ENCODE data around the gene WNT7B.
A peak's percentile ranks its signal among the peaks of the same experiment; 100 is the strongest.

WNT7B gene

DNA sequence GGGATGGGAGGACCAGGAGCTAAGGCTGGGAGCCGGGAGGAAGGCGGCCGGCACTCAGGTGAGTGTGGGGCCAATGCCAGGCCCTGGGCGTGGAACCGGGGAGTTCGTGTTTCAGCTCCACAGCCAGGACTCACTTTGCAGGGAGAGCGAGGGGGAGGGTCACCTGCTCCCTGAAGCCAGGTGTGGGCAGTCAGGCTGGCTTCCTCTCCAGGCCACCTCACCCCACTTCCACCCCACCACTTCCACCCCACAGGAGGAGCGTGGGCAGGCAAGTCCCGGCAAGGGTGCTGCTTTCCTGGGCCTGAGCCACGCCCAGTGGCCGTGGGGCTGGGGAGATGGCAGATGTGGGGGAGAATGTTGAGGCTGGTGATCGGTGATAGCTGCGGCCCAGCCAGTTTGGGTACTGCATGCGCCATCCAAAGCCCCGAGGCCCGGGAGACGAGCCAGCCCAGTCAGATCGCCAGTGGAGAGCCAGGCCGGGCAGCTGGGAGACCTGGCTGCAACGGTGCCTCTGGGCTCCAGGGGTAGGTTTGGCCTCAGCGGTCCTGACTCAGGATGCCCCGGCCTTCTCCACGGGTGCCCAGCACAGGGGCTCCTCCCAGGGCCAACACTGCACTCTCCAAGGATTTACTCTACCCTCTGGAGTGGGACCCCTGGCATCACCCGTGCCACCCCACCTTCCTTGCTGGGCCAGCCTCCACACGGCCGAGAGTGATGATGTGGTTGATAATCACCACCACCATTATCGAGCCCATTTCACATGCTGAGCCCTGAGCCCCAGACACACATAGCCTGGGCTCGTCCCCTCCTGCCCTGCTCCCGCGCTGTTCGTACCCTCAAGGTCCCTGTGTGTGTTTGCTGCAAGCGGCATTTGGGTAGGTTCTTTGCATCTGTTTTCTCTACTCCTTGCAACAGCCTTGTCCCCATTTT lies 93.8 kb downstream of the WNT7B start:
- Histone ChIP-seq H3K27me3 (ENCODE audit: control insufficient read depth in 1 of 2, insufficient read depth in 1 of 2, low read length in 2 of 2) (peaks cover 38 to 89% of the 10 kb centered on the region in 2 experiments), H2BK120ac (ENCODE audit: low read depth, low read length) (no peak overlapping the region), H4K8ac (ENCODE audit: low read length) (no peak overlapping the region), H3K4me1 (ENCODE audit: control insufficient read depth, insufficient read depth, low read depth, low read length) (peaks cover 4% of the 10 kb centered on the region), H3K14ac (ENCODE audit: low read length in 2 of 2) (no peak overlapping the region), H2AK5ac (ENCODE audit: low read length, severe bottlenecking) (no peak overlapping the region), H3K79me1 (replicated peaks; ENCODE audit: low read length, poor library complexity, severe bottlenecking) (no peaks in the 10 kb centered on the region), H3K23ac (ENCODE audit: low read length in 2 of 2) (no peak overlapping the region), H3K27ac (ENCODE audit: low read length, poor library complexity, severe bottlenecking) (no peak overlapping the region), H2AFZ (ENCODE audit: low read depth, low read length) (no peak overlapping the region), H3K9me3 (ENCODE audit: control insufficient read depth, low read length) (no peaks in the 10 kb centered on the region), H3K4ac (ENCODE audit: low read depth in 1 of 2, low read length in 2 of 2) (no peak overlapping the region), H3K9ac (ENCODE audit: low read length) (no peak overlapping the region), H3K36me3 (ENCODE audit: control insufficient read depth in 1 of 2, insufficient read depth in 2 of 2, low read depth in 1 of 2, low read length in 2 of 2) (no peaks in the 10 kb centered on the region), H4K91ac (ENCODE audit: low read length) (no peak overlapping the region), H2BK5ac (ENCODE audit: low read depth, low read length, poor library complexity, severe bottlenecking) (no peak overlapping the region), H2BK15ac (ENCODE audit: low read depth, poor library complexity, severe bottlenecking) (no peak overlapping the region), H3K18ac (ENCODE audit: low read depth in 1 of 2, low read length in 2 of 2) (no peak overlapping the region), H3K4me3 (ENCODE audit: insufficient read depth in 1 of 2, low read depth in 1 of 2, low read length in 2 of 2) (no peak overlapping the region), H2BK12ac (ENCODE audit: low read length in 2 of 2) (no peak overlapping the region), H3K4me2 (ENCODE audit: low read length, poor library complexity, severe bottlenecking) (no peak overlapping the region)
- 88% methylated on average over 27 of the region's 32 CpGs for WGBS
- no peak for DNase-seq

DNA sequence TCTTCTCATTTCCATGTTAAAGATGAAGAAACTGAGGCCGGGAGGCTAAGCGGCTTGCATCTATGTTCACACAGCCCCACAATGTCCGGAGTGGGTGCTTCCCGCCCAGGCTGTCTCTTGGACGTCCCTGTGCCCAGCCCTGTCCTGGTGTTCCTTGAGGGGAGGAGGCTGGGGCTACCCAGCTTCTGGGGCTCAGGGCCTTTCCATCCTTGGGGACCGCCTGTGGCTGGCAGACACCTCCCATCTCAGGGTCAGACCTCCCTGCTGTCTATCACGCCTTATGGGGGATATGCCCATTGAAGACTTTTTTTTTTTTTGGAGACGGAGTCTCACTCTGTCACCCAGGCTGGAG lies 95.5 kb downstream of the WNT7B start:
- no peak overlapping the region for H2BK120ac ChIP-seq (ENCODE audit: low read depth, low read length)
- no peak overlapping the region for H2BK15ac ChIP-seq (ENCODE audit: low read depth, poor library complexity, severe bottlenecking)
- peaks cover 52 to 89% of the 10 kb centered on the region in 2 experiments for H3K27me3 ChIP-seq (ENCODE audit: control insufficient read depth in 1 of 2, insufficient read depth in 1 of 2, low read length in 2 of 2)
- H2AK5ac ChIP-seq (ENCODE audit: low read length, severe bottlenecking): no peak overlapping the region
- no peak overlapping the region for H3K9ac ChIP-seq (ENCODE audit: low read length)
- H4K91ac ChIP-seq (ENCODE audit: low read length): no peak overlapping the region
- peaks cover 0 to 5% of the 10 kb centered on the region in 2 experiments for H3K36me3 ChIP-seq (ENCODE audit: control insufficient read depth in 1 of 2, insufficient read depth in 2 of 2, low read depth in 1 of 2, low read length in 2 of 2)
- WGBS: 93% methylated on average over 8 of the region's 8 CpGs
- no peak overlapping the region for H3K4ac ChIP-seq (ENCODE audit: low read depth in 1 of 2, low read length in 2 of 2)
- no peaks in the 10 kb centered on the region for H3K9me3 ChIP-seq (ENCODE audit: control insufficient read depth, low read length)
- no peak for DNase-seq
- H2BK5ac ChIP-seq (ENCODE audit: low read depth, low read length, poor library complexity, severe bottlenecking): no peak overlapping the region
- H3K4me2 ChIP-seq (ENCODE audit: low read length, poor library complexity, severe bottlenecking): no peak overlapping the region
- no peak overlapping the region for H2BK12ac ChIP-seq (ENCODE audit: low read length in 2 of 2)
- no peak overlapping the region for H3K4me3 ChIP-seq (ENCODE audit: insufficient read depth in 1 of 2, low read depth in 1 of 2, low read length in 2 of 2)
- no peak overlapping the region for H3K14ac ChIP-seq (ENCODE audit: low read length in 2 of 2)
- H4K8ac ChIP-seq (ENCODE audit: low read length): no peak overlapping the region
- no peak overlapping the region for H3K27ac ChIP-seq (ENCODE audit: low read length, poor library complexity, severe bottlenecking)
- no peak overlapping the region for H3K23ac ChIP-seq (ENCODE audit: low read length in 2 of 2)
- H3K18ac ChIP-seq (ENCODE audit: low read depth in 1 of 2, low read length in 2 of 2): no peak overlapping the region
- no peaks in the 10 kb centered on the region for H3K79me1 ChIP-seq (replicated peaks; ENCODE audit: low read length, poor library complexity, severe bottlenecking)
- H2AFZ ChIP-seq (ENCODE audit: low read depth, low read length): no peak overlapping the region
- peaks cover 7% of the 10 kb centered on the region for H3K4me1 ChIP-seq (ENCODE audit: control insufficient read depth, insufficient read depth, low read depth, low read length)

DNA sequence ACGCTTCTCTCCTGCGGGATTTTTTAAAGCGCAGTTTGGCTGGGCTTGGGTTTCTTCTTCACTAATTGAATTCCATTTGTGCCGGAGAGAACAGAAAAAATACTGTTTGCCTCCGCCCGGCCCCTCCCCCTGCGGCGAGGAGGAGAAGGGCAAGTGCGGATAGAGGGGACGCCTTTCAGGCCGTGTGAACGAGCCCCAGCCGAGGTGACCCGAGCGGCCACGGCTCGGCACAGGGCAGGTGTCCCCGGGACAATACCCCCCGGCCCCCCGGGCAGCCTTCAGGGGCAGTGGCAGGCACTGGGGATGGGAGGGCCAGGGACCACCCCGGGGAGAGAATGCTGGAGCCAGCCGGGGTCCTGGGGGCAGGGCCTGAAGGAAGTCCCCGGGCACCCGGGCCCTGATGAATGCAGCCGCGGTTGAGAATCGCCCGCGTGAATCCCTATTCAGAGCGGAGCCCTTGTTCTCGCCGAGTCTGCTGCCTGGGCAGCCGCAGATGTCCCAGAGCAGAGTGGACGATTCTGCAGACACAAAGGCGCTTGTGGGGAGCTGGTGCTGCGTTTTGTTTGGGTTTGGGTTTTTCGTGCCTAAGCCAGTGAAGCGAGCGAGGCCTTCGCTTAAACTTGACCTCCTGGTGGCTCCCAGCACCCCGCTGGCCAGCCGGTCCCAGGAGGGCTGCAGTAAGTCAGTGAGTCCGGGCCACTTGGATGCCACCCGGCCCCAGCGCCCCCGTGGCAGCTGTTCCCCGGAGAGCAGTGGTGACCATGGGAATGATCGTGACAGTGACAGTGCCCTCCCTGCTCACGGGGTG lies 96.0 kb downstream of the WNT7B start:
- Histone ChIP-seq H2BK12ac (ENCODE audit: low read length in 2 of 2) (no peak overlapping the region), H3K27ac (ENCODE audit: low read length, poor library complexity, severe bottlenecking) (no peak overlapping the region), H3K27me3 (ENCODE audit: control insufficient read depth in 1 of 2, insufficient read depth in 1 of 2, low read length in 2 of 2) (peaks cover 52 to 90% of the 10 kb centered on the region in 2 experiments), H3K4me3 (ENCODE audit: insufficient read depth in 1 of 2, low read depth in 1 of 2, low read length in 2 of 2) (peak overlapping the region in 1 of 2 experiments; percentile 47), H3K18ac (ENCODE audit: low read depth in 1 of 2, low read length in 2 of 2) (no peak overlapping the region), H2AK5ac (ENCODE audit: low read length, severe bottlenecking) (no peak overlapping the region), H2BK15ac (ENCODE audit: low read depth, poor library complexity, severe bottlenecking) (no peak overlapping the region), H3K79me1 (replicated peaks; ENCODE audit: low read length, poor library complexity, severe bottlenecking) (no peaks in the 10 kb centered on the region), H2BK120ac (ENCODE audit: low read depth, low read length) (no peak overlapping the region), H3K14ac (ENCODE audit: low read length in 2 of 2) (no peak overlapping the region), H4K8ac (ENCODE audit: low read length) (no peak overlapping the region), H3K9ac (ENCODE audit: low read length) (no peak overlapping the region), H4K91ac (ENCODE audit: low read length) (no peak overlapping the region), H2AFZ (ENCODE audit: low read depth, low read length) (no peak overlapping the region), H3K36me3 (ENCODE audit: control insufficient read depth in 1 of 2, insufficient read depth in 2 of 2, low read depth in 1 of 2, low read length in 2 of 2) (peaks cover 0 to 5% of the 10 kb centered on the region in 2 experiments), H3K4me2 (ENCODE audit: low read length, poor library complexity, severe bottlenecking) (no peak overlapping the region), H3K23ac (ENCODE audit: low read length in 2 of 2) (no peak overlapping the region), H2BK5ac (ENCODE audit: low read depth, low read length, poor library complexity, severe bottlenecking) (no peak overlapping the region), H3K9me3 (ENCODE audit: control insufficient read depth, low read length) (no peaks in the 10 kb centered on the region), H3K4ac (ENCODE audit: low read depth in 1 of 2, low read length in 2 of 2) (no peak overlapping the region), H3K4me1 (ENCODE audit: control insufficient read depth, insufficient read depth, low read depth, low read length) (peaks cover 7% of the 10 kb centered on the region)
- WGBS: 56% methylated on average over 48 of the region's 49 CpGs
- no peak for DNase-seq

DNA sequence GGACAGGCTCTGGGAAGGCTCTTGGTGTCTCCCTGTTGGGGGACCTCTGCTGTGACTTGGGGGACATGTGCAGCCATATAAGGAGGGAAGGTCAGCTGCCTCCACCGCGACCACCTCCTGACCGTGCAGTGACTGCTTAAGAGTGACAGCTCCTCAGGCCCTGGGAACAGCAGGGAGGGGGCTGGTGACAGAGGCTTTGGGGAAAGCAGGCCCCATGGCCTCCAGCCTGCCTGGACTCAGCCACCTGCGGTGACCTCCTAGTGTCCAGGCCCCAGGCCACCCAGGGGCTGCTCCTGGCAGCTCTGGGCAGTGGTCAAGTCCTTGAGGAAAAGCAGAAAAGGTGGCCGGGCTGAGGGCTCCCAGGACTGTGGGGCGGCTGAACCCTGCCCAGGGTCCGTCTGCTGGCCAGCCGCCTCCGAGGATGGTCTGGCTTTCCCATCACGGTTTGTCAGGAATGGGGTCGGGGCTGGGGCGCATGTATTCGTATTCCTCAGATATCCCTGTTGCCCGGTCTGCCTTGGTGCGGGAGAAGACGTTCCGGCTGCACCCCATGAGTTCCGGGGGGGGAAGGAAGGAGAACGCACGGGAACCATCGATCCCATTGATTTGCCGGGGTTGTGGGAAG lies 96.8 kb downstream of the WNT7B start:
- no peaks in the 10 kb centered on the region for H3K9me3 ChIP-seq (ENCODE audit: control insufficient read depth, low read length)
- H3K36me3 ChIP-seq (ENCODE audit: control insufficient read depth in 1 of 2, insufficient read depth in 2 of 2, low read depth in 1 of 2, low read length in 2 of 2): peaks cover 0 to 5% of the 10 kb centered on the region in 2 experiments
- H4K91ac ChIP-seq (ENCODE audit: low read length): no peak overlapping the region
- peaks cover 7% of the 10 kb centered on the region for H3K4me1 ChIP-seq (ENCODE audit: control insufficient read depth, insufficient read depth, low read depth, low read length)
- H3K27me3 ChIP-seq (ENCODE audit: control insufficient read depth in 1 of 2, insufficient read depth in 1 of 2, low read length in 2 of 2): peaks cover 52 to 93% of the 10 kb centered on the region in 2 experiments
- peak overlapping the region in 1 of 2 experiments; percentile 47 for H3K4me3 ChIP-seq (ENCODE audit: insufficient read depth in 1 of 2, low read depth in 1 of 2, low read length in 2 of 2)
- DNase-seq: no peak
- 81% methylated on average over 22 of the region's 22 CpGs for WGBS
- H3K18ac ChIP-seq (ENCODE audit: low read depth in 1 of 2, low read length in 2 of 2): no peak overlapping the region
- H2BK12ac ChIP-seq (ENCODE audit: low read length in 2 of 2): no peak overlapping the region
- H2BK120ac ChIP-seq (ENCODE audit: low read depth, low read length): no peak overlapping the region
- no peak overlapping the region for H3K14ac ChIP-seq (ENCODE audit: low read length in 2 of 2)
- H3K4me2 ChIP-seq (ENCODE audit: low read length, poor library complexity, severe bottlenecking): no peak overlapping the region
- no peak overlapping the region for H2BK5ac ChIP-seq (ENCODE audit: low read depth, low read length, poor library complexity, severe bottlenecking)
- no peak overlapping the region for H3K9ac ChIP-seq (ENCODE audit: low read length)
- no peak overlapping the region for H3K23ac ChIP-seq (ENCODE audit: low read length in 2 of 2)
- no peak overlapping the region for H4K8ac ChIP-seq (ENCODE audit: low read length)
- no peak overlapping the region for H2AFZ ChIP-seq (ENCODE audit: low read depth, low read length)
- H2BK15ac ChIP-seq (ENCODE audit: low read depth, poor library complexity, severe bottlenecking): no peak overlapping the region
- no peak overlapping the region for H3K27ac ChIP-seq (ENCODE audit: low read length, poor library complexity, severe bottlenecking)
- no peak overlapping the region for H3K4ac ChIP-seq (ENCODE audit: low read depth in 1 of 2, low read length in 2 of 2)
- H3K79me1 ChIP-seq (replicated peaks; ENCODE audit: low read length, poor library complexity, severe bottlenecking): no peaks in the 10 kb centered on the region
- H2AK5ac ChIP-seq (ENCODE audit: low read length, severe bottlenecking): no peak overlapping the region
